IMR-90 (cell line): ENCODE results near the gene RXFP2. TPM values are rescaled to one million over a fixed set of nuclear protein-coding genes. Genes with fewer than 3 reads are reported as not detected.
A peak's percentile ranks its signal among the peaks of the same experiment; 100 is the strongest.

ENCODE experiments used
- ATAC-seq: fragments of 200-7000 bp; cut with Tn5 transposase; 2 replicates; pipeline ENCODE4 v1.9.1; 2020; ENCODE audit warnings: low read depth, mild to moderate bottlenecking, moderate library complexity
- BruUV-seq: library from RNA; stranded (reverse); fragments of 400-500 nt; replicated peaks from 2 replicates; lab custom pipeline; 2021; lab: Mats Ljungman, UMichigan
- CTCF ChIA-PET: fragments of 300-600 bp; formaldehyde crosslinking; extraction: SDS; loops from one replicate; lab custom pipeline; 2021; ENCODE audit warnings: antibody characterized with exemption; lab: Yijun Ruan, JAX
- POLR2A ChIA-PET: fragments of 300-600 bp; sonication (Branson Sonifier 250); formaldehyde crosslinking; loops from one replicate; lab custom pipeline; 2022; ENCODE audit warnings: antibody characterized with exemption; ENCODE audit not compliant: unreplicated experiment; lab: Charles Lee
- DNase-seq: peaks from one replicate; pipeline ENCODE4 v3.0.0; 2013
- H2AFZ ChIP-seq: replicated peaks from 2 replicates; pipeline ENCODE3; 2013; ENCODE audit warnings: low read length, mild to moderate bottlenecking; ENCODE audit not compliant: poor library complexity
- H2AK5ac ChIP-seq: 2 replicates; pipeline ENCODE4 v1.6.1; 2013; ENCODE audit warnings: low read depth, low read length, inconsistent platforms
- H2AK9ac ChIP-seq: replicated peaks from 2 replicates; pipeline ENCODE3; 2013; ENCODE audit warnings: mild to moderate bottlenecking, low read depth, low read length, moderate library complexity; ENCODE audit not compliant: poor library complexity
- H2BK120ac ChIP-seq: 2 replicates; pipeline ENCODE4 v1.6.1; 2013; ENCODE audit warnings: low read depth, low read length, inconsistent platforms
- H2BK15ac ChIP-seq: 3 replicates; pipeline ENCODE4 v1.6.1; 2013; ENCODE audit warnings: low read depth, low read length, inconsistent platforms
- H2BK20ac ChIP-seq: 2 replicates; pipeline ENCODE4 v1.6.1; 2013; ENCODE audit warnings: low read depth, mild to moderate bottlenecking, inconsistent platforms, low read length, moderate library complexity
- H2BK5ac ChIP-seq: 2 replicates; pipeline ENCODE4 v1.6.1; 2013; ENCODE audit warnings: mild to moderate bottlenecking, low read depth, low read length, inconsistent platforms; ENCODE audit not compliant: poor library complexity, severe bottlenecking
- H3K14ac ChIP-seq: replicated peaks from 2 replicates; pipeline ENCODE4 v1.6.1; 2013; ENCODE audit warnings: low read depth, low read length, inconsistent platforms
- H3K18ac ChIP-seq: 2 replicates; pipeline ENCODE4 v1.6.1; 2013; ENCODE audit warnings: low read depth, low read length, control low read depth
- H3K23ac ChIP-seq: 2 replicates; pipeline ENCODE4 v1.6.1; 2013; ENCODE audit warnings: low read depth, low read length, inconsistent platforms
- H3K27ac ChIP-seq: 2 replicates; pipeline ENCODE4 v1.5.1; 2013; ENCODE audit warnings: mild to moderate bottlenecking, control low read depth, low read length; ENCODE audit not compliant: insufficient read depth
- H3K27me3 ChIP-seq: 2 replicates; pipeline ENCODE4 v1.6.1; 2013; ENCODE audit warnings: low read length; ENCODE audit not compliant: control insufficient read depth, insufficient read depth
- H3K36me3 ChIP-seq: 2 replicates; pipeline ENCODE4 v1.6.1; 2013; ENCODE audit warnings: low read length, mixed read lengths; ENCODE audit not compliant: control insufficient read depth, insufficient read depth
- H3K4ac ChIP-seq: 2 replicates; pipeline ENCODE4 v1.6.1; 2013; ENCODE audit warnings: low read depth, low read length, inconsistent platforms
- H3K4me1 ChIP-seq: 2 replicates; pipeline ENCODE4 v1.6.1; 2013; ENCODE audit warnings: low read length, mixed read lengths; ENCODE audit not compliant: control insufficient read depth, insufficient read depth
- H3K4me2 ChIP-seq: 2 replicates; pipeline ENCODE4 v1.6.1; 2013; ENCODE audit warnings: low read depth, mild to moderate bottlenecking, control low read depth, low read length, moderate library complexity
- H3K4me3 ChIP-seq: 2 replicates; pipeline ENCODE4 v1.5.1; 2013; ENCODE audit warnings: low read depth, mild to moderate bottlenecking, control low read depth, low read length, moderate library complexity; ENCODE audit not compliant: insufficient read depth
- H3K56ac ChIP-seq: 2 replicates; pipeline ENCODE4 v1.6.1; 2013; ENCODE audit warnings: low read length, inconsistent platforms; ENCODE audit not compliant: insufficient read depth; ENCODE audit errors: extremely low read depth
- H3K79me1 ChIP-seq, 2 experiments: 2 replicates each; pipeline ENCODE4 v1.6.1; 2013; ENCODE audit warnings: low read length in 2 of 2, inconsistent platforms in 1 of 2, low read depth in 1 of 2
- H3K9ac ChIP-seq: 2 replicates; pipeline ENCODE4 v1.6.1; 2013; ENCODE audit warnings: low read depth, low read length, control low read depth
- H3K9me1 ChIP-seq: 2 replicates; pipeline ENCODE4 v1.6.1; 2013; ENCODE audit warnings: low read length, inconsistent platforms; ENCODE audit not compliant: insufficient read depth
- H3K9me3 ChIP-seq: 2 replicates; pipeline ENCODE4 v1.6.1; 2013; ENCODE audit warnings: low read length; ENCODE audit not compliant: control insufficient read depth, insufficient read depth
- H4K20me1 ChIP-seq: 2 replicates; pipeline ENCODE4 v1.6.1; 2013; ENCODE audit warnings: low read length, inconsistent platforms; ENCODE audit not compliant: insufficient read depth
- H4K5ac ChIP-seq: 2 replicates; pipeline ENCODE4 v1.6.1; 2013; ENCODE audit warnings: mild to moderate bottlenecking, low read depth, low read length, control low read depth
- H4K8ac ChIP-seq, 2 experiments: 2 replicates each; pipeline ENCODE4 v1.6.1; 2013; ENCODE audit warnings: low read depth in 2 of 2, low read length in 2 of 2, control low read depth in 1 of 2, inconsistent platforms in 1 of 2
- H4K91ac ChIP-seq: 2 replicates; pipeline ENCODE4 v1.6.1; 2013; ENCODE audit warnings: low read depth, low read length, inconsistent platforms; ENCODE audit not compliant: insufficient read depth
- BHLHE40 ChIP-seq: fragments of 150-350 bp; IDR thresholded peaks from 2 replicates; pipeline ENCODE4 v1.6.1; 2016; ENCODE audit warnings: mild to moderate bottlenecking, low read depth, low read length
- CEBPB ChIP-seq: IDR thresholded peaks from 2 replicates; pipeline ENCODE4 v1.6.1; 2012; ENCODE audit warnings: low read depth, low read length, improper control_type of control experiment
- CHD1 ChIP-seq: IDR thresholded peaks from 2 replicates; pipeline ENCODE4 v1.6.1; 2012; ENCODE audit warnings: low read depth, low read length, improper control_type of control experiment
- CTCF ChIP-seq: conservative IDR thresholded peaks from 2 replicates; pipeline ENCODE4 v1.5.1; 2012; ENCODE audit warnings: mild to moderate bottlenecking, low read depth, low read length, improper control_type of control experiment
- FOS ChIP-seq: fragments of 150-350 bp; IDR thresholded peaks from 2 replicates; pipeline ENCODE4 v1.6.1; 2016; ENCODE audit warnings: low read depth, low read length
- MAFK ChIP-seq: IDR thresholded peaks from 2 replicates; pipeline ENCODE4 v1.6.1; 2012; ENCODE audit warnings: low read depth, low read length, improper control_type of control experiment
- MAZ ChIP-seq: IDR thresholded peaks from 2 replicates; pipeline ENCODE4 v1.6.1; 2012; ENCODE audit warnings: low read depth, mild to moderate bottlenecking, low read length, improper control_type of control experiment, moderate library complexity, borderline replicate concordance
- MXI1 ChIP-seq: IDR thresholded peaks from 2 replicates; pipeline ENCODE4 v1.6.1; 2012; ENCODE audit warnings: low read depth, mild to moderate bottlenecking, low read length, moderate library complexity, borderline replicate concordance
- NFE2L2 ChIP-seq: fragments of 150-350 bp; IDR thresholded peaks from 2 replicates; pipeline ENCODE4 v1.6.1; 2016; ENCODE audit warnings: low read depth, mild to moderate bottlenecking, low read length
- POLR2A ChIP-seq: IDR thresholded peaks from 2 replicates; pipeline ENCODE4 v1.6.1; 2012; ENCODE audit warnings: mild to moderate bottlenecking, low read depth, low read length
- RAD21 ChIP-seq: IDR thresholded peaks from 2 replicates; pipeline ENCODE4 v1.6.1; 2012; ENCODE audit warnings: low read length, improper control_type of control experiment
- RCOR1 ChIP-seq: IDR thresholded peaks from 2 replicates; pipeline ENCODE4 v1.6.1; 2012; ENCODE audit warnings: mild to moderate bottlenecking, low read length, improper control_type of control experiment; ENCODE audit not compliant: insufficient replicate concordance
- RFX5 ChIP-seq: IDR thresholded peaks from 2 replicates; pipeline ENCODE4 v1.8.0; 2012; ENCODE audit warnings: low read depth, mild to moderate bottlenecking, low read length, moderate library complexity
- SMC3 ChIP-seq: fragments of 150-350 bp; IDR thresholded peaks from 2 replicates; pipeline ENCODE4 v1.6.1; 2016; ENCODE audit warnings: low read depth, mild to moderate bottlenecking, antibody characterized with exemption, low read length, moderate library complexity
- USF2 ChIP-seq: fragments of 150-350 bp; IDR thresholded peaks from 2 replicates; pipeline ENCODE4 v1.6.1; 2017; ENCODE audit warnings: mild to moderate bottlenecking, antibody characterized with exemption, low read length, low read depth
- WGBS, 2 experiments: methylation state at CpG; one replicate each; pipeline versions ENCODE4 v1.1.5 to v1.1.7; 2013; ENCODE audit warnings: missing lambda C conversion rate in 2 of 2; ENCODE audit not compliant: insufficient read length in 1 of 2; ENCODE audit errors: extremely low coverage in 2 of 2; 5-methylcytosine and 5-hydroxymethylcytosine counted together
- dilution Hi-C: fragments of 300-500 bp; cut with HindIII; formaldehyde crosslinking; loops from one replicate; pipeline ENCODE4 v1.14.3; 2018; ENCODE audit warnings: low sequenced_read_pairs; ENCODE audit not compliant: unreplicated experiment
- in situ Hi-C: fragments of 300-500 bp; cut with MboI; formaldehyde crosslinking; loops from 3 replicates; pipeline ENCODE4 v1.14.3; 2019; ENCODE audit warnings: low sequenced_read_pairs, inconsistent platforms, mixed read lengths
- intact Hi-C: fragments of 100-400 bp; cut with micrococcal nuclease; formaldehyde crosslinking; loops from 2 replicates; pipeline ENCODE4 v1.10.0; 2022
- polyA plus RNA-seq, 3 experiments: library from polyadenylated mRNA; depleted of rRNA; stranded (reverse); fragments of >200 nt; gene quantifications; 2 replicates each; pipeline ENCODE4 v1.2.3, GENCODE V29; 2012; ENCODE audit warnings: low replicate concordance in 1 of 3
- total RNA-seq: library from RNA; depleted of rRNA; stranded (reverse); fragments of >200 nt; gene quantifications from 2 replicates; pipeline ENCODE4 v1.2.3, GENCODE V29; 2012

The RXFP2 gene
- total and polyA plus RNA-seq, 2 of the 4 experiments (the other 2 are of a cell fraction), result not detected

- WGBS, 2 experiments, result 9% methylated on average over 4 of the region's 5 CpGs; no CpG with 5 or more reads in 1 of the 2 experiments
- Histone ChIP-seq H3K9me3 (no peaks in the 10 kb centered on the region), H2AFZ (no peak overlapping the region), H3K27ac (peak overlapping the region; percentile 38), H3K9ac (no peak overlapping the region), H3K56ac (peak overlapping the region; percentile 61; the same call in 1 of the 2 replicates), H2BK120ac (peak overlapping the region; percentile 94), H4K91ac (peak overlapping the region; percentile 77), H3K27me3 (no peaks in the 10 kb centered on the region), H2BK5ac (peak overlapping the region; percentile 87), H4K5ac (peak overlapping the region; percentile 50; the same call in 1 of the 2 replicates), H3K4me3 (no peak overlapping the region), H3K4me1 (peaks cover 6% of the 10 kb centered on the region; the same call in 1 of the 2 replicates), H2BK15ac (peak overlapping the region; percentile 49; the same call in 2 of the 3 replicates), H4K8ac (peak overlapping the region; percentile 51 to 81; a peak in 3 of 4 replicates), H3K79me1 (no peaks in the 10 kb centered on the region), H3K14ac (peak overlapping the region; percentile 84), H3K9me1 (peaks cover 9% of the 10 kb centered on the region), H2BK20ac (peak overlapping the region; percentile 73), H2AK9ac (peak overlapping the region; percentile 13), H3K23ac (peak overlapping the region; percentile 89; the same call in 1 of the 2 replicates), H2AK5ac (peak overlapping the region; percentile 53), H3K4me2 (peak overlapping the region; percentile 18; the same call in 1 of the 2 replicates), H3K18ac (peak overlapping the region; percentile 77; the same call in 1 of the 2 replicates), H3K4ac (peak overlapping the region; percentile 86), H3K36me3 (no peaks in the 10 kb centered on the region), H4K20me1 (no peaks in the 10 kb centered on the region)
- intact Hi-C loops, result no loop called here
- in situ Hi-C loops, result no loop called here
- dilution Hi-C loops, result no loop called here
- ChIA-PET CTCF (interaction anchor here (0.7 to 1.2 kb wide), 2 partner anchors 14 to 218 kb away, joined by 3 read pairs; no protein-coding TSS in a partner anchor), POLR2A (interaction anchor here (0.5 kb wide), 1 partner anchor 133 kb away, joined by 3 read pairs; no protein-coding TSS in a partner anchor)
- ATAC-seq (peak; percentile 87), DNase-seq (peak; percentile 87)
- no TSS peak for BruUV-seq
- TF ChIP-seq CHD1 (no peak; the same call in 1 of the 2 replicates), MAZ (no peak), MXI1 (no peak), SMC3 (no peak), USF2 (no peak), RCOR1 (peak; percentile 73), MAFK (no peak), RAD21 (peak; percentile 20; the same call in 1 of the 2 replicates), FOS (peak; percentile 71), BHLHE40 (peak; percentile 85), CEBPB (peak; percentile 57; the same call in 1 of the 2 replicates), POLR2A (no peak), NFE2L2 (no peak), CTCF (no peak), RFX5 (no peak)
Observed at GRCh38 chr13:31755803-31756212, 16.5 kb downstream of the RXFP2 start.
